ENCODE measurements around the gene ANG. TPM values are rescaled to one million over a fixed set of nuclear protein-coding genes. Genes with fewer than 3 reads are reported as not detected.
A peak's percentile ranks its signal among the peaks of the same experiment; 100 is the strongest.

The ANG gene
- total RNA-seq, 1 experiment from 2014 or later = 19.4 TPM

- peak overlapping the region; percentile 97 for H3K4me3 ChIP-seq (ENCODE audit: insufficient read depth, low read depth, low read length)
- no peaks in the 10 kb centered on the region for H3K36me3 ChIP-seq (replicated peaks; ENCODE audit: control insufficient read depth, insufficient read depth, low read length)
- peak; percentile 67 for DNase-seq
- no peaks in the 10 kb centered on the region for H3K27me3 ChIP-seq (ENCODE audit: control insufficient read depth, insufficient read depth, low read length)
Measured at GRCh38 chr14:20683125-20683890, 5.3 kb upstream of the ANG start.

DNA sequence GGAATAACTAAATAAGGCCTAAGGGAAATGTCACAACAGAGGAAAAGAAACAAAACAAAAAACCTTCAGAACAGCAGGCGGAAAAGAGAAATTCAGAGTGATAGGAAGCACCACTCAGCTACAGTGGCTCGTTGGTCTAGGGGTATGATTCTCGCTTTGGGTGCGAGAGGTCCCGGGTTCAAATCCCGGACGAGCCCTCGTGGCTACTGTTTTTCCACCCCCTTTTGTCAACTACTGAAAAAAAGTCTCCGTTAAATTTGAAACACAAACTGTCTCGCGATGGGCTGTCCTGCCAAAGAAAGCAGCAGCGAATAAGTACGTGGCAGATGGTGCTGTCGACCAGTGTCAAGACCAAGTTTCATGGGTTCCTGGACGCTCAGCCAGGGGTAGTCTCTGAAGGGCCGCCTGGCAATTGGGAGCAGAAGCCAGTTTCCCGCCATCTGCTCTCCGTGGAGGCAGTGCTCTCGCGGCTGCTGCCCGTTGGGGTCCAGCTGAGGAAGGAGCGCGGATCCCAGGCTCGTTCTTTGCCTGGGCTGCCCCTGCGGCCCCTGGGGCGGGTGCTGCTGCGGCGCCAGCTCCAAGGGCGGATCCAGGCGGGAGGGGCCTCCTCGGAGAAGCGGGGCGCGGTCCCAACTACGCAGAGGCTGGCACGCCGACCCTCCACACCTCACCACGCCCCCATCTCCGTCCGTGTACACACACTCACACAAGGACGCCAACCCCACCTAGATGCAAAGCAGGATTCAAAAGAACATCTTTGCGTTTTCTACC lies 4.5 kb upstream of the ANG start, which contains the start of gene RNASE4:
Gene RNASE4, plus strand, starts transcription at position 670 of the 771 bp plus-strand sequence. CDS start 14,812 bp downstream, outside the sequence.
- peak; percentile 83 for DNase-seq
- peak within 1 kb of the TSS; percentile 97 for H3K4me3 ChIP-seq (ENCODE audit: insufficient read depth, low read depth, low read length)

GRCh38 chr14:20684662-20685456 lies 3.7 kb upstream of the ANG start:
- DNase-seq = peak; percentile 64
- H3K4me3 ChIP-seq (ENCODE audit: insufficient read depth, low read depth, low read length) = peak overlapping the region; percentile 97
- H3K27me3 ChIP-seq (ENCODE audit: control insufficient read depth, insufficient read depth, low read length) = no peaks in the 10 kb centered on the region
- H3K36me3 ChIP-seq (replicated peaks; ENCODE audit: control insufficient read depth, insufficient read depth, low read length) = no peaks in the 10 kb centered on the region

More for the DNA sequence above, 4.5 kb upstream of the ANG start, which contains the start of gene RNASE4:
- Histone ChIP-seq H3K27me3 (ENCODE audit: control insufficient read depth, insufficient read depth, low read length) (no peaks in the 10 kb centered on the region), H3K36me3 (replicated peaks; ENCODE audit: control insufficient read depth, insufficient read depth, low read length) (no peaks in the 10 kb centered on the region)

GRCh38 chr14:20686386-20687143 lies 2.0 kb upstream of the ANG start:
- no peak for DNase-seq
- H3K4me3 ChIP-seq (ENCODE audit: insufficient read depth, low read depth, low read length) = no peak overlapping the region
- no peaks in the 10 kb centered on the region for H3K36me3 ChIP-seq (replicated peaks; ENCODE audit: control insufficient read depth, insufficient read depth, low read length)
- H3K27me3 ChIP-seq (ENCODE audit: control insufficient read depth, insufficient read depth, low read length) = no peaks in the 10 kb centered on the region

- H3K27me3 ChIP-seq (ENCODE audit: control insufficient read depth, insufficient read depth, low read length) = no peaks in the 10 kb centered on the region
- no peaks in the 10 kb centered on the region for H3K36me3 ChIP-seq (replicated peaks; ENCODE audit: control insufficient read depth, insufficient read depth, low read length)
- DNase-seq = no peak
- no peak overlapping the region for H3K4me3 ChIP-seq (ENCODE audit: insufficient read depth, low read depth, low read length)
Measured at GRCh38 chr14:20687362-20688166, 1.0 kb upstream of the ANG start.

DNA sequence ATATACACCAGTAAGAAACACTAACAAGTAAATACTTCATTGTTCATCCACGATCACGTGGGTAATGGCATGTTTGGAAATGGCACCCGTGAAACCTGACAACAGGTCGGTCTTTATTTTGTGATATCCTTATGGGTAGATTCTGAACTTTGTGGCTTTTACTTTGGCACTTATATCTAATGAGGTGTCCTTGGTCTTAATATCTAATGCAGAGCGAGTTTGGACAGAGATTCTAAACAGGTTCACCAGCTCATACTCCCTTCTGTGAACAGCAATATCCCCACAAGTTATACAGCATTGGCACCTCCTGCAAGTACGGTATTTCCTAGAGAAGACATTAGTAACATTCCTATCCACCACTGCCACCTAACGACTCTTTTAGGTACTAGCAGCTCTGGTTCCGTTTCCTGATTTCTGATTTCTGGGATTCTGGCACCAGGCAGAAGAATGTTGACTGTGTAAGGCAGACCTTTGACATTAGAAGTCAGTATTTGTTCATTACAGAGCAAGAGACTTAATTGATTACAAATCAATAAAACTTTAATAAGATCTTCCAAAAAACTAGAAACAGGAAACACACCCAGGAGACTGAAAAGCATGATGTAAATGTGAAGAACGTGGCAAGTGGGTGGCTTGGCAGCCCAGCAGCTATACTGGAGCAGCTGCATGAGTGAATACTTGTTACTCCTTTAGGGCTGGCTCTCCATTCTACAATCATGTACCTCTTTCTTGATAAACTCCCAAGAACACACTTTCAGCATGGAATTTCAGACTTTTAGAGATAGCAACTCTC lies 2.5 kb downstream of the ANG start:
- Histone ChIP-seq H3K36me3 (replicated peaks; ENCODE audit: control insufficient read depth, insufficient read depth, low read length) (no peaks in the 10 kb centered on the region), H3K27me3 (ENCODE audit: control insufficient read depth, insufficient read depth, low read length) (no peaks in the 10 kb centered on the region), H3K4me3 (ENCODE audit: insufficient read depth, low read depth, low read length) (no peak overlapping the region)
- peak; percentile 83 for DNase-seq

GRCh38 chr14:20692116-20692751 lies 3.7 kb downstream of the ANG start:
- H3K36me3 ChIP-seq (replicated peaks; ENCODE audit: control insufficient read depth, insufficient read depth, low read length) = no peaks in the 10 kb centered on the region
- no peak for DNase-seq
- no peak overlapping the region for H3K4me3 ChIP-seq (ENCODE audit: insufficient read depth, low read depth, low read length)
- no peaks in the 10 kb centered on the region for H3K27me3 ChIP-seq (ENCODE audit: control insufficient read depth, insufficient read depth, low read length)

- no peak for DNase-seq
- Histone ChIP-seq H3K27me3 (ENCODE audit: control insufficient read depth, insufficient read depth, low read length) (no peaks in the 10 kb centered on the region), H3K4me3 (ENCODE audit: insufficient read depth, low read depth, low read length) (no peak overlapping the region), H3K36me3 (replicated peaks; ENCODE audit: control insufficient read depth, insufficient read depth, low read length) (0 out of 2 replicates have a peak, but pooled peaks cover 1% of the 10 kb centered on the region)
Measured at GRCh38 chr14:20696764-20697163, 8.2 kb downstream of the ANG start.

DNA sequence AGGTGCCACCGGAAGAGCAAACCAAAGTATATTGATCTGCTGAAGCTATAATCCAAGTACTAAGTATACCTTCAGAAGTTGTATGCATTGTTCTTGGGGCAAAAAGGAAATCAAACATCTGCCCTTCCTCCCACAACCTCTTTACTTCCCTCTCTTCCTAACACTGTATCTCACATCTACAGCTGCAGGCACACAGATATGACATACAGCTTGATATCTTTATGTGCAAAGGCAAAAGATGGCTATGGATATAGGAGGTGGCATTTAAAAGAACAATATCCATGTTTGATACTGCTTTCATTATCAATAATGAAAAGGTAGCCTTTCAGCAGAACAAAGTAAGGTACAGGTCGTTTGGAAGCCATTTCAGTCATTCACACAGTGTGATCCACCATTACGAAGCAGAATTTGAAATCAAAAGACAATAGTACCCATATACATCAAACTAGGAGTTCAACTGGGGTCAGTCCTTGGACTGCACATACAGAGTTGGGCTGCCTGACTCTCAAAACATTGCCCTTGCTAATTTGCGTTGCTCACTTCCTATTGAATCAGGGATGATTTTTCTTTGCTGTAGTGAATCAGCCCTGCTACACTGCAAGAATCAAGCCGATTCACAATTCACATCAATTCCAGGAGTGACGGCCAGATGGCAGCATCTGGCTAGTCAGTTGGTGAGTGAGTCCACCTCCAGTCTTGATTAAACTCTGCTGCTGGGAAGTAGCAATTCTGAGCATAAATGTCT lies 8.9 kb downstream of the ANG start:
- peak; percentile 78 for DNase-seq
- Histone ChIP-seq H3K36me3 (replicated peaks; ENCODE audit: control insufficient read depth, insufficient read depth, low read length) (0 out of 2 replicates have a peak, but pooled peaks cover 1% of the 10 kb centered on the region), H3K4me3 (ENCODE audit: insufficient read depth, low read depth, low read length) (no peak overlapping the region), H3K27me3 (ENCODE audit: control insufficient read depth, insufficient read depth, low read length) (no peaks in the 10 kb centered on the region)

GRCh38 chr14:20698018-20698329 lies 9.4 kb downstream of the ANG start:
- no peak for DNase-seq
- no peak overlapping the region for H3K4me3 ChIP-seq (ENCODE audit: insufficient read depth, low read depth, low read length)
- H3K36me3 ChIP-seq (replicated peaks; ENCODE audit: control insufficient read depth, insufficient read depth, low read length) = 0 out of 2 replicates have a peak, but pooled peaks cover 1% of the 10 kb centered on the region
- no peaks in the 10 kb centered on the region for H3K27me3 ChIP-seq (ENCODE audit: control insufficient read depth, insufficient read depth, low read length)

- Histone ChIP-seq H3K27me3 (ENCODE audit: control insufficient read depth, insufficient read depth, low read length) (no peaks in the 10 kb centered on the region), H3K36me3 (replicated peaks; ENCODE audit: control insufficient read depth, insufficient read depth, low read length) (0 out of 2 replicates have a peak, but pooled peaks cover 1% of the 10 kb centered on the region), H3K4me3 (ENCODE audit: insufficient read depth, low read depth, low read length) (no peak overlapping the region)
- no peak for DNase-seq
Measured at GRCh38 chr14:20698934-20699333, 10.4 kb downstream of the ANG start.

GRCh38 chr14:20699931-20700330 lies 11.4 kb downstream of the ANG start:
- no peak for DNase-seq
- Histone ChIP-seq H3K36me3 (replicated peaks; ENCODE audit: control insufficient read depth, insufficient read depth, low read length) (0 out of 2 replicates have a peak, but pooled peaks cover 1% of the 10 kb centered on the region), H3K27me3 (ENCODE audit: control insufficient read depth, insufficient read depth, low read length) (no peaks in the 10 kb centered on the region), H3K4me3 (ENCODE audit: insufficient read depth, low read depth, low read length) (no peak overlapping the region)
